ENCODE measurements around the gene GRIA4.

GRCh38 chr11:105690467-105690866 lies 80.6 kb downstream of the GRIA4 start:
- no peak for TF ChIP-seq CTCF (IDR thresholded peaks at IDR 0.05)
- no peak for TF ChIP-seq NFIC (IDR thresholded peaks at IDR 0.05; ENCODE audit: borderline replicate concordance)
- TF ChIP-seq JUND (IDR thresholded peaks at IDR 0.05): no peak
- TF ChIP-seq TAF1 (IDR thresholded peaks at IDR 0.05; ENCODE audit: borderline replicate concordance, low read depth, low read length): no peak
- TF ChIP-seq POLR2AphosphoS5 (IDR thresholded peaks at IDR 0.05; ENCODE audit: low read depth, low read length): no peak
- no peak for TF ChIP-seq EP300 (IDR thresholded peaks at IDR 0.05; ENCODE audit: borderline replicate concordance in 1 of 2, low read depth in 1 of 2, low read length in 1 of 2)
- TF ChIP-seq EZH2phosphoT487 (IDR thresholded peaks at IDR 0.05; ENCODE audit: borderline replicate concordance, low read depth): no peak
- no peak for TF ChIP-seq RCOR1 (IDR thresholded peaks at IDR 0.05; ENCODE audit: low read length)
- no peak for TF ChIP-seq SMC3 (IDR thresholded peaks at IDR 0.05; ENCODE audit: low read depth, low read length)
- no peak for TF ChIP-seq RAD21 (IDR thresholded peaks at IDR 0.05; ENCODE audit: low read length)
- no peak for TF ChIP-seq MEF2A (IDR thresholded peaks at IDR 0.05; ENCODE audit: borderline replicate concordance, low read depth)

Measured in SK-N-SH (cell line).